Measurements from ENCODE around the gene ZC3HAV1L.
"Not testable (repeated sequence)": the region's sequence is repeated elsewhere in the genome, so short reads cannot be mapped to it uniquely, and the experiment has no call there.

Gene ZC3HAV1L

DNA sequence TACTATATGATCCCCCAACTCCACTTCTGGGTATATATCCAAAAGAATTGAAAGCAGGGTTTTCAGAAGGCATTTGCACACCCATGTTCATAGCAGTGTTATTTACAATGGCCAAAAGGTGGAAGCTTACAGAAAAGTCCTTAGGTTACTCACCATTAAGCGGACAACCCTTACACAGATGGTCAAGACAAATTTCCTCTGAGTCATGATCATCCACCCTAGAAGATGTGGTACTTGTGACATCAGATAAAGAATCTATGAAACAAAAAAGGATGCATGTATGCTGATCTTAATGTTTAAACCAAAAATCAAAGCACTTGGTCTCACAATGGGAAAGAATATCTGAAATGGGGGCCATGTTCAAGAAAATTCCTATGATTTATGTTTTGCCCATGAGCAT, 42.6 kb upstream of the ZC3HAV1L start:
- DNase-seq (ENCODE audit: low read depth): no peak
- TF ChIP-seq, protein P1, sequence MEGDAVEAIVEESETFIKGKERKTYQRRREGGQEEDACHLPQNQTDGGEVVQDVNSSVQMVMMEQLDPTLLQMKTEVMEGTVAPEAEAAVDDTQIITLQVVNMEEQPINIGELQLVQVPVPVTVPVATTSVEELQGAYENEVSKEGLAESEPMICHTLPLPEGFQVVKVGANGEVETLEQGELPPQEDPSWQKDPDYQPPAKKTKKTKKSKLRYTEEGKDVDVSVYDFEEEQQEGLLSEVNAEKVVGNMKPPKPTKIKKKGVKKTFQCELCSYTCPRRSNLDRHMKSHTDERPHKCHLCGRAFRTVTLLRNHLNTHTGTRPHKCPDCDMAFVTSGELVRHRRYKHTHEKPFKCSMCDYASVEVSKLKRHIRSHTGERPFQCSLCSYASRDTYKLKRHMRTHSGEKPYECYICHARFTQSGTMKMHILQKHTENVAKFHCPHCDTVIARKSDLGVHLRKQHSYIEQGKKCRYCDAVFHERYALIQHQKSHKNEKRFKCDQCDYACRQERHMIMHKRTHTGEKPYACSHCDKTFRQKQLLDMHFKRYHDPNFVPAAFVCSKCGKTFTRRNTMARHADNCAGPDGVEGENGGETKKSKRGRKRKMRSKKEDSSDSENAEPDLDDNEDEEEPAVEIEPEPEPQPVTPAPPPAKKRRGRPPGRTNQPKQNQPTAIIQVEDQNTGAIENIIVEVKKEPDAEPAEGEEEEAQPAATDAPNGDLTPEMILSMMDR (IDR thresholded peaks at IDR 0.05; ENCODE audit: insufficient read depth, low read depth, low read length, missing control alignments): no peak
- no peak overlapping the region for H3K4me3 ChIP-seq (ENCODE audit: low read length)

DNA sequence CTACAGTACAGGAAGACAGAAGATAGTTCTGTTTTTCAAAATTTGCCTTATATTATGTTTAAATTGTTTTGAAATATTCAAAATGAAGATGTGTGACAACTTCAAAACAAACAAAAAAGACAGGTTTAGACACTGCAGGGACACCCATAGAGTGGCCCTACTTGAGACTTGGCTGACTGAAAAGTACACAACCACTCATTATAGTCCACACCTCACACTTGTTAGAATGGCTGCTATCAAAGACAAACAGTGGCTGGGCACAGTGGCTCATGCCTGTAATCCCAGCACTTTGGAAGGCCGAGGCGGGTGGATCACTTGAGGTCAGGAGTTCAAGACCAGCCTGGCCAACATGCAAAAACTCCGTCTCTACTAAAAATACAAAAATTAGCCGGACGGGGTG, 41.9 kb upstream of the ZC3HAV1L start:
- not testable (repeated sequence) for H3K4me3 ChIP-seq (ENCODE audit: low read length); DNase-seq (ENCODE audit: low read depth)

DNA sequence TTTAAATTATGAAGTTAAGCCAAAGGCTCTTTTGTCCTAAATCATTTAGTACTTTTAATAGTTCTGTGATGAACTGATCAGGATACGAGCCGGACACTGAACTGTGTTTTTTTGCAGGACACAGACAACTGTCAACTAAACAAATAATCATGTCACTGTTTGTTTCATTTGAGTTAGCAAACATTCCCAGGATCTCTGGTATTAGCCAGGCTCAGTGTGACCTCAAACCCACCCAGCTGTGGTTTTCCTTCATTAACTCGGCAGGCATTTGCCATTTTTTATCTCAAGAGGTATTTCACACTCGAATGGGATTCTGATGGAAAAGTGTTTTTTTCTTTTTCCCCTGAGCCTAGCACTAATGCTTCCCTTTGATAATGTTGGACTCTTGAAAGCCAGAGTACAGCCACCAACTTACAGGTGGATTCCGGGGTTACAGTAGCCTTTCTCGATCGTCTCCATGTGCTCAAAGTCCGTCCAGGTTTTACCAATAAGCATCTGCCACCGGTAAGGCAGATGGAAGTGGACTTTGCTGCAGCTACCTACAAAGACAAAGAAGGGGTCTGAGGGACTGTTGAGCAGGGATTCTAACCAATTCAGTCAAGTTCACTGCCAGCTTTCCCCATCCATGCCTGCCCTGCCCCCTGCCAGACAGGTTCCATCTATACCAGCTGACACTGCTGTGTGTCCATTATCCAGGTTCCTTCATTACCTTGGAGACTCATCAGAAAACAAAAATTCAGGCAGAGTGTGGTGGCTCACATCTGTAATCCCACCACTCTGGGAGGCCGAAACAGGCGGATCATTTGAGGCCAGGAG, 40.2 kb upstream of the ZC3HAV1L start:
- no peak overlapping the region for H3K4me3 ChIP-seq (ENCODE audit: low read length)
- DNase-seq (ENCODE audit: low read depth): no peak
- TF ChIP-seq, protein P1 (IDR thresholded peaks at IDR 0.05; ENCODE audit: insufficient read depth, low read depth, low read length, missing control alignments): no peak

DNA sequence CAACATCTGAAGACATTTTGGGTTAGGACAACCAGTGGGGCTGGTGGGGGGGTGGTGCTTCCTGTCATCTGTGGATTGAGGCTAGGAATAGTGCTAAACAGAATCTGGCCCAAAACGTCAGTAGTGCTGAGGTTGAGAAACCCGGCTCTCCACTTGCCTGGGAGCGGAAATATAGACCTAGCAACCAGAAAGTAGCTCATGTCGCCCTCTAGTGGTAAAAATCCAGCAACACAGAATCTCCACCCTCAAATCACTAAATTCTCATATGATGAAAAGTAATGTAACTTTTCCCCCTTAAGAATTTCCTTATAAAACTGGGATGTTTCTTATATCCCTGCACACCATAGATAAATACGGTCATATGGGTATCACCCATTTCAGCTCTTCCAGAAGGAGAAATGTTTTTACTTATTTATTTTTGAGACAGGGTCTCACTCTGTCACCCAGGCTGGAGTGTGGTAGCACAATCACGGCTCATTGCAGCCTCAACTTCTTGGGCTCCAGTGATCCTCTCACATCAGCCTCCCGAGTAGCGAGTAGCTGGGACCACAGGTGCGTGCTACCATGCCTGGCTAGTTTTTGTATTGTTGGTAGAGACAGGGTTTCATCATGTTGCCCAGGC, 39.3 kb upstream of the ZC3HAV1L start:
- H3K4me3 ChIP-seq (ENCODE audit: low read length): no peak overlapping the region
- TF ChIP-seq, protein P1 (IDR thresholded peaks at IDR 0.05; ENCODE audit: insufficient read depth, low read depth, low read length, missing control alignments): peak; percentile 75
- DNase-seq (ENCODE audit: low read depth): peak; percentile 79

DNA sequence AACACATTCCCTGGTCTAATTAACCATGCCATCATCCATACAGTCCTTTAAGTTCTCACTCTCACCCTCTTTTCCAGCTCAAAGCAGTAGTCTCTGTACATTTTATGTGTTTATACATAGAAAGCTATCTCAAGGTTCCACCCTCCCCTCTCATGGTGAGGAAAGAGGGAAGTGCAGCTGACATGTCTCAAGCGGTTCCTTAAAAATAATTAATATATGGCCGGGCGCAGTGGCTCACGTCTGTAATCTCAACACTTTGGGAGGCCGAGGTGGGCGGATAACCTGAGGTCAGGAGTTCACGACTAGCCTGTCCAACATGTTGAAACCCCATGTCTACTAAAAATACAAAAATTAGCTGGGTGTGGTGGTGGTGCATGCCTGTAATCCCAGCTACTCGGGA, 37.0 kb upstream of the ZC3HAV1L start:
- TF ChIP-seq, protein P1 (IDR thresholded peaks at IDR 0.05; ENCODE audit: insufficient read depth, low read depth, low read length, missing control alignments): no peak
- H3K4me3 ChIP-seq (ENCODE audit: low read length): no peak overlapping the region
- DNase-seq (ENCODE audit: low read depth): no peak

DNA sequence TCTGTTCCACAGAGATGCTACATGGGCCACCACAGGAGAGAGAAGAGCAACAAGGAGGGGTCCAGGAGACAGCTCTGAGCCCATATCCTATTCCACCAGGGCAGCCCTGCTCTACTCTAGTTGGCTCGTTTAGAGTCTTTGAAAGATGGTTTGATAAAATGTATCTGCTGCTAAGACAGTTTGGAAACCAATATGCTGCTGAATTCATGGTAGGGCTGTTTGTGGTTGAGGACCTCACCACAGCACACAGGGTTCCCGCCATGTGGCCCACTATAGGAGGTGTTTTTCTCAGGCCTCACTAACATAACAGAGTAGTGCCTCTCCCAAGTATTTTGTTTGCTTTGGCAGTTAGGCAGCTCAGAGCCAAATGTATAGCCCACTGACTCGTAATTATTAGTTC, 35.8 kb upstream of the ZC3HAV1L start:
- H3K4me3 ChIP-seq (ENCODE audit: low read length): no peak overlapping the region
- TF ChIP-seq, protein P1 (IDR thresholded peaks at IDR 0.05; ENCODE audit: insufficient read depth, low read depth, low read length, missing control alignments): no peak
- DNase-seq (ENCODE audit: low read depth): no peak

DNA sequence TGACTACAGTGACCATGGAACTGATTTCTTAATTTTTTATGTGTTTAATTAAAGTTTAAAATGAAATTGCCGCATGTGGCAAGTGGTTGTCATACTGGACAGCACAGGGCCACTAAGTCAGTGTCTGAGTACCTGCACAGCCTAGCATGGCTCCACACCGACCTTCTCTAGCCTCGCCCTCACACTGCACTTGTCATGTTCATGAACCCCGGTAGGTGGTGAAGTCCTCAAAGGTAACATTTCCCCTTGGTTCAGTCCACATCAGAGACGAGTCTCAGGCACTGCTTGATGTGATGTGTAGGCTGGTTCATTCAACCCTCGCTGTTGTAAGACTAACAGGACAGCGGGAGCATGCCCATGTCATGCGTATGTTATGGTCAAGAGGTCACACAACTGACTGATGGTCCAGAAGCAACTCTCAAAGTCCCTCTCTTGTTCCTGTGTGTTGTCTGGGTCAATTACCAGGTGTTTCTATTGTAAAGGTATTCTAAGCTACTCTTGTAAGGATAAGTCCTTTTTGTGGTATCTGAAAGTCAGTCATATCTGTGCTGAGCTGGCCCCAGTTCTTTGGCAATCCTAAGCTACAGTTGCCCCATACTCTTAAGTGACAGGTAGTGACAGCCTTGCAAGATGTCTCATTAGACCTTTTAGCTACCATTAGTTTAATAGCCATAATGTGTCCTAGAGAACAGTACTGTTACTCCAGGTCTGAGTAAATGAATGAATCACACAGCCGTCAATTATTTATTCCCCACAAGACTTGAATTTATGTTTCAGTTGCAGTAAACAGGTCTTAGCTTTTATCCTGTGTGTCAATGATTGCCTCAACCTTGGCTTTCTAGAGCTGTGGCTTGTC, 32.9 kb upstream of the ZC3HAV1L start:
- TF ChIP-seq, protein P1 (IDR thresholded peaks at IDR 0.05; ENCODE audit: insufficient read depth, low read depth, low read length, missing control alignments): no peak
- H3K4me3 ChIP-seq (ENCODE audit: low read length): no peak overlapping the region
- DNase-seq (ENCODE audit: low read depth): no peak
